A673 (cell line): ENCODE measurements around the gene RPTOR.

Experiments used
- EZH2 ChIP-seq: fragments of 200-600 bp; sonication (generic); IDR thresholded peaks from 2 replicates; pipeline ENCODE4 v1.6.1; 2017; ENCODE audit warnings: borderline replicate concordance, low read depth, mild to moderate bottlenecking, mixed read lengths, antibody characterized with exemption, low read length; ENCODE audit not compliant: poor library complexity, severe bottlenecking
- TF ChIP-seq, protein P1 (sequence below): fragments of 300-800, 200-600 bp; sonication (generic); conservative IDR thresholded peaks from 2 replicates; pipeline ENCODE4 v1.5.1; 2017; ENCODE audit warnings: low read depth, mild to moderate bottlenecking, antibody characterized with exemption, low read length, moderate library complexity, mixed read lengths

DNA sequence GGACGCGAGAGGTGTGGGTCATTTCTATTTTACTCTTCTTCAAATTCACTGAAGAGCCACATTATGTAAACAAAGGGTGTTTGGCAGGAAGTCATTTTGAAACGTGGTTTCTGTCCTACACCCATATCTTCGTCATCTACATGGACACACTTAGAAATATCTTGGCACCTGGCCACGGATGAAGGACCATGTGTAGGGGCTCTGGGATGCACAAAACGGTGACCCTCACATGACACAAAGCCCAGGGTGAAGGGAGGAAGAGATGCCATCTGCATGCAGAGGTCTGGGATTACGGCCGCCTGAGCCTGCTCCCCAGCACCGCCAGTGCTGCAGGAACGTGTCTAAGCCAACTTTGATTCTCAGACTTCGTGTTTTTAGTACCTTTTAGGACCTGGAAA is 316.8 kb downstream of the RPTOR start:
- TF ChIP-seq, protein P1, sequence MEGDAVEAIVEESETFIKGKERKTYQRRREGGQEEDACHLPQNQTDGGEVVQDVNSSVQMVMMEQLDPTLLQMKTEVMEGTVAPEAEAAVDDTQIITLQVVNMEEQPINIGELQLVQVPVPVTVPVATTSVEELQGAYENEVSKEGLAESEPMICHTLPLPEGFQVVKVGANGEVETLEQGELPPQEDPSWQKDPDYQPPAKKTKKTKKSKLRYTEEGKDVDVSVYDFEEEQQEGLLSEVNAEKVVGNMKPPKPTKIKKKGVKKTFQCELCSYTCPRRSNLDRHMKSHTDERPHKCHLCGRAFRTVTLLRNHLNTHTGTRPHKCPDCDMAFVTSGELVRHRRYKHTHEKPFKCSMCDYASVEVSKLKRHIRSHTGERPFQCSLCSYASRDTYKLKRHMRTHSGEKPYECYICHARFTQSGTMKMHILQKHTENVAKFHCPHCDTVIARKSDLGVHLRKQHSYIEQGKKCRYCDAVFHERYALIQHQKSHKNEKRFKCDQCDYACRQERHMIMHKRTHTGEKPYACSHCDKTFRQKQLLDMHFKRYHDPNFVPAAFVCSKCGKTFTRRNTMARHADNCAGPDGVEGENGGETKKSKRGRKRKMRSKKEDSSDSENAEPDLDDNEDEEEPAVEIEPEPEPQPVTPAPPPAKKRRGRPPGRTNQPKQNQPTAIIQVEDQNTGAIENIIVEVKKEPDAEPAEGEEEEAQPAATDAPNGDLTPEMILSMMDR: no peak
- no peak for TF ChIP-seq EZH2
